ENCODE data around the gene EVX2. TPM values are rescaled to one million over a fixed set of nuclear protein-coding genes. Genes with fewer than 3 reads are reported as not detected.

EVX2 gene
- total RNA-seq, 2 experiments from 2014 or later = not detected

GRCh38 chr2:176072292-176072669, 11.5 kb downstream of the EVX2 start:
- H3K36me3 Mint-ChIP-seq (ENCODE audit: low read depth) = no peaks in the 10 kb centered on the region
- peaks cover 7% of the 10 kb centered on the region for H3K9me3 Mint-ChIP-seq
- CTCF ChIA-PET = no interaction called here
- peaks cover 16% of the 10 kb centered on the region for H3K4me1 Mint-ChIP-seq (ENCODE audit: low read depth)
- intact Hi-C loops (cut with micrococcal nuclease) = no loop called here
- H3K4me3 Mint-ChIP-seq = no peak overlapping the region
- peaks cover 86% of the 10 kb centered on the region for H3K27me3 Mint-ChIP-seq (ENCODE audit: low read depth)
- no peak overlapping the region for H3K27ac Mint-ChIP-seq
- DNase-seq = no peak

GRCh38 chr2:176071330-176072291, 12.2 kb downstream of the EVX2 start:
- peaks cover 82% of the 10 kb centered on the region for H3K27me3 Mint-ChIP-seq (ENCODE audit: low read depth)
- intact Hi-C loops (cut with micrococcal nuclease) = no loop called here
- H3K36me3 Mint-ChIP-seq (ENCODE audit: low read depth) = no peaks in the 10 kb centered on the region
- no peak overlapping the region for H3K27ac Mint-ChIP-seq
- DNase-seq = no peak
- peaks cover 6% of the 10 kb centered on the region for H3K9me3 Mint-ChIP-seq
- no peak overlapping the region for H3K4me3 Mint-ChIP-seq
- H3K4me1 Mint-ChIP-seq (ENCODE audit: low read depth) = peaks cover 16% of the 10 kb centered on the region
- CTCF ChIA-PET = interaction anchor here (0.9 to 1.0 kb wide), 2 partner anchors 26 to 55 kb away, joined by 3 read pairs; no protein-coding TSS in a partner anchor

GRCh38 chr2:176068419-176068832, 15.3 kb downstream of the EVX2 start:
- CTCF ChIA-PET = no interaction called here
- H3K4me1 Mint-ChIP-seq (ENCODE audit: low read depth) = peaks cover 21% of the 10 kb centered on the region

GRCh38 chr2:176067589-176068418, 16.0 kb downstream of the EVX2 start:
- no peak for DNase-seq
- Mint-ChIP-seq H3K9me3 (no peaks in the 10 kb centered on the region), H3K27ac (no peak overlapping the region), H3K4me3 (no peak overlapping the region), H3K36me3 (ENCODE audit: low read depth) (no peaks in the 10 kb centered on the region), H3K27me3 (ENCODE audit: low read depth) (peaks cover 73% of the 10 kb centered on the region), H3K4me1 (ENCODE audit: low read depth) (peaks cover 16% of the 10 kb centered on the region)
- intact Hi-C loops (cut with micrococcal nuclease) = no loop called here
- CTCF ChIA-PET = no interaction called here

More at GRCh38 chr2:176068419-176068832, 15.3 kb downstream of the EVX2 start:
- H3K36me3 Mint-ChIP-seq (ENCODE audit: low read depth) = no peaks in the 10 kb centered on the region
- intact Hi-C loops (cut with micrococcal nuclease) = no loop called here
- H3K27me3 Mint-ChIP-seq (ENCODE audit: low read depth) = peaks cover 76% of the 10 kb centered on the region
- no peak overlapping the region for H3K27ac Mint-ChIP-seq
- H3K9me3 Mint-ChIP-seq = no peaks in the 10 kb centered on the region
- no peak overlapping the region for H3K4me3 Mint-ChIP-seq
- DNase-seq = no peak

GRCh38 chr2:176066645-176067588, 16.8 kb downstream of the EVX2 start:
- CTCF ChIA-PET = no interaction called here
- Mint-ChIP-seq H3K4me3 (no peak overlapping the region), H3K27me3 (ENCODE audit: low read depth) (peaks cover 73% of the 10 kb centered on the region), H3K27ac (no peak overlapping the region), H3K9me3 (no peaks in the 10 kb centered on the region), H3K36me3 (ENCODE audit: low read depth) (no peaks in the 10 kb centered on the region), H3K4me1 (ENCODE audit: low read depth) (peaks cover 16% of the 10 kb centered on the region)
- no peak for DNase-seq
- intact Hi-C loops (cut with micrococcal nuclease) = no loop called here

GRCh38 chr2:176063958-176064357, 19.8 kb downstream of the EVX2 start:
- Mint-ChIP-seq H3K27ac (no peak overlapping the region), H3K4me1 (ENCODE audit: low read depth) (peaks cover 14% of the 10 kb centered on the region), H3K36me3 (ENCODE audit: low read depth) (no peaks in the 10 kb centered on the region), H3K27me3 (ENCODE audit: low read depth) (peaks cover 56% of the 10 kb centered on the region), H3K4me3 (no peak overlapping the region), H3K9me3 (no peaks in the 10 kb centered on the region)
- intact Hi-C loops (cut with micrococcal nuclease) = no loop called here
- CTCF ChIA-PET = no interaction called here
- no peak for DNase-seq

GRCh38 chr2:176056406-176056805, 27.4 kb downstream of the EVX2 start:
- H3K4me3 Mint-ChIP-seq = no peak overlapping the region
- H3K36me3 Mint-ChIP-seq (ENCODE audit: low read depth) = no peaks in the 10 kb centered on the region
- H3K27me3 Mint-ChIP-seq (ENCODE audit: low read depth) = peaks cover 43% of the 10 kb centered on the region
- DNase-seq = no peak
- H3K27ac Mint-ChIP-seq = no peak overlapping the region
- intact Hi-C loops (cut with micrococcal nuclease) = no loop called here
- CTCF ChIA-PET = no interaction called here
- no peaks in the 10 kb centered on the region for H3K9me3 Mint-ChIP-seq
- no peaks in the 10 kb centered on the region for H3K4me1 Mint-ChIP-seq (ENCODE audit: low read depth)

- H3K4me3 Mint-ChIP-seq = no peak overlapping the region
- intact Hi-C loops (cut with micrococcal nuclease) = no loop called here
- no peaks in the 10 kb centered on the region for H3K4me1 Mint-ChIP-seq (ENCODE audit: low read depth)
- H3K9me3 Mint-ChIP-seq = peaks cover 2% of the 10 kb centered on the region
- no peak overlapping the region for H3K27ac Mint-ChIP-seq
- DNase-seq = no peak
- CTCF ChIA-PET = no interaction called here
- H3K36me3 Mint-ChIP-seq (ENCODE audit: low read depth) = no peaks in the 10 kb centered on the region
- peaks cover 32% of the 10 kb centered on the region for H3K27me3 Mint-ChIP-seq (ENCODE audit: low read depth)
These were observed 44.4 kb downstream of the EVX2 start for GRCh38 chr2:176039375-176039774.

- H3K36me3 Mint-ChIP-seq (ENCODE audit: low read depth) = no peaks in the 10 kb centered on the region
- H3K27ac Mint-ChIP-seq = no peak overlapping the region
- no peaks in the 10 kb centered on the region for H3K4me1 Mint-ChIP-seq (ENCODE audit: low read depth)
- no peak for DNase-seq
- peaks cover 2% of the 10 kb centered on the region for H3K9me3 Mint-ChIP-seq
- CTCF ChIA-PET = no interaction called here
- no peak overlapping the region for H3K4me3 Mint-ChIP-seq
- peaks cover 32% of the 10 kb centered on the region for H3K27me3 Mint-ChIP-seq (ENCODE audit: low read depth)
- intact Hi-C loops (cut with micrococcal nuclease) = no loop called here
These were observed 45.1 kb downstream of the EVX2 start for GRCh38 chr2:176038694-176039093.

- Mint-ChIP-seq H3K4me1 (ENCODE audit: low read depth) (no peaks in the 10 kb centered on the region), H3K36me3 (ENCODE audit: low read depth) (no peaks in the 10 kb centered on the region), H3K9me3 (no peaks in the 10 kb centered on the region), H3K4me3 (no peak overlapping the region), H3K27me3 (ENCODE audit: low read depth) (peaks cover 22% of the 10 kb centered on the region), H3K27ac (no peak overlapping the region)
- intact Hi-C loops (cut with micrococcal nuclease) = no loop called here
- CTCF ChIA-PET = interaction anchor here (0.6 kb wide), 1 partner anchor 186 kb away, joined by 5 read pairs; no protein-coding TSS in a partner anchor
- no peak for DNase-seq
These were observed 48.6 kb downstream of the EVX2 start for GRCh38 chr2:176035013-176035691.

GRCh38 chr2:176027806-176028205, 56.0 kb downstream of the EVX2 start:
- no peaks in the 10 kb centered on the region for H3K36me3 Mint-ChIP-seq (ENCODE audit: low read depth)
- H3K4me3 Mint-ChIP-seq = no peak overlapping the region
- H3K27me3 Mint-ChIP-seq (ENCODE audit: low read depth) = peaks cover 19% of the 10 kb centered on the region
- H3K27ac Mint-ChIP-seq = no peak overlapping the region
- CTCF ChIA-PET = interaction anchor here (0.7 kb wide), 1 partner anchor 18 kb away, joined by 3 read pairs; no protein-coding TSS in a partner anchor
- intact Hi-C loops (cut with micrococcal nuclease) = no loop called here
- DNase-seq = no peak
- H3K9me3 Mint-ChIP-seq = no peaks in the 10 kb centered on the region
- H3K4me1 Mint-ChIP-seq (ENCODE audit: low read depth) = no peaks in the 10 kb centered on the region

All from activated naive CD4-positive, alpha-beta T cell treated with anti-CD3 and anti-CD28 coated beads for 36 hours (primary cell).